OCI-LY7 (cell line): ENCODE results near the gene IQCB1. TPM values are rescaled to one million over a fixed set of nuclear protein-coding genes. Genes with fewer than 3 reads are reported as not detected.

Experiments used
- BruUV-seq: library from RNA; stranded (reverse); fragments of 400-500 nt; replicated peaks from 2 replicates; lab custom pipeline; 2021; lab: Mats Ljungman, UMichigan
- CTCF ChIA-PET: fragments of 300-600 bp; sonication (Branson Sonifier 250); formaldehyde crosslinking; loops from one replicate; lab custom pipeline; 2022; ENCODE audit warnings: antibody characterized with exemption; ENCODE audit not compliant: unreplicated experiment; lab: Charles Lee
- POLR2A ChIA-PET: fragments of 300-600 bp; sonication (Branson Sonifier 250); formaldehyde crosslinking; loops from one replicate; lab custom pipeline; 2022; ENCODE audit warnings: antibody characterized with exemption; lab: Charles Lee
- DNase-seq: peaks from one replicate; pipeline ENCODE4 v3.0.0-alpha.2; 2015; ENCODE audit warnings: low spot score
- H2AFZ ChIP-seq: fragments of 200-600 bp; sonication (generic), shearing (Covaris generic); 2 replicates; pipeline ENCODE4 v1.6.1; 2014; ENCODE audit warnings: mild to moderate bottlenecking, antibody characterized with exemption, low read length, moderate library complexity
- H3K27ac ChIP-seq: fragments of 200-600 bp; sonication (generic); 2 replicates; pipeline ENCODE4 v1.5.1; 2014; ENCODE audit warnings: mixed run types, low read depth, mild to moderate bottlenecking, moderate library complexity, low read length, inconsistent platforms; ENCODE audit not compliant: poor library complexity, severe bottlenecking
- H3K36me3 ChIP-seq: fragments of 200-600 bp; sonication (generic); 2 replicates; pipeline ENCODE4 v1.6.1; 2014; ENCODE audit warnings: mild to moderate bottlenecking, antibody characterized with exemption, low read length, moderate library complexity, mixed read lengths; ENCODE audit not compliant: insufficient read depth
- H3K4me1 ChIP-seq: fragments of 200-600 bp; sonication (generic); 2 replicates; pipeline ENCODE4 v1.5.1; 2014; ENCODE audit warnings: mild to moderate bottlenecking, low read length; ENCODE audit not compliant: insufficient read depth, poor library complexity, severe bottlenecking
- H3K4me2 ChIP-seq: fragments of 200-600 bp; sonication (generic); 2 replicates; pipeline ENCODE4 v1.6.1; 2014; ENCODE audit warnings: mild to moderate bottlenecking, low read length
- H3K4me3 ChIP-seq: fragments of 200-600 bp; sonication (generic); 2 replicates; pipeline ENCODE4 v1.5.1; 2014; ENCODE audit warnings: mild to moderate bottlenecking, low read depth, low read length; ENCODE audit not compliant: poor library complexity, severe bottlenecking
- H3K79me2 ChIP-seq: fragments of 200-600 bp; sonication (generic); 2 replicates; pipeline ENCODE4 v1.6.1; 2016; ENCODE audit warnings: low read depth, mild to moderate bottlenecking, low read length, moderate library complexity, mixed read lengths; ENCODE audit not compliant: insufficient read depth
- H3K9me2 ChIP-seq: fragments of 200-600 bp; sonication (generic); 2 replicates; pipeline ENCODE4 v1.6.1; 2016; ENCODE audit warnings: mild to moderate bottlenecking, low read length, mixed read lengths; ENCODE audit not compliant: insufficient read depth
- H3K9me3 ChIP-seq: fragments of 200-600 bp; sonication (generic); 2 replicates; pipeline ENCODE4 v1.6.1; 2014; ENCODE audit warnings: mild to moderate bottlenecking, mixed run types, low read length, mixed read lengths
- H4K20me1 ChIP-seq: fragments of 200-600 bp; sonication (generic); 2 replicates; pipeline ENCODE4 v1.6.1; 2014; ENCODE audit warnings: mild to moderate bottlenecking, antibody characterized with exemption, low read length, moderate library complexity, mixed read lengths; ENCODE audit not compliant: insufficient read depth
- EZH2phosphoT487 ChIP-seq: fragments of 200-600 bp; sonication (generic); IDR thresholded peaks from 2 replicates; pipeline ENCODE4 v1.6.1; 2018; ENCODE audit warnings: low read depth, borderline replicate concordance, mild to moderate bottlenecking, mixed run types, antibody characterized with exemption, low read length, moderate library complexity, mixed read lengths
- intact Hi-C: fragments of 100-400 bp; cut with micrococcal nuclease; formaldehyde crosslinking; loops from one replicate; pipeline ENCODE4 v1.10.0; 2022; ENCODE audit not compliant: unreplicated experiment
- total RNA-seq, 2 experiments: library from RNA; depleted of rRNA in 1 of 2; stranded (reverse); fragments of >200 nt in 1 of 2; shearing (Covaris generic) in 1 of 2; gene quantifications; 2 replicates each; pipeline ENCODE4 v1.2.3, GENCODE V29; 2014 to 2022
- TF ChIP-seq, protein P1 (sequence below): fragments of 200-600 bp; sonication (generic); conservative IDR thresholded peaks from 2 replicates; pipeline ENCODE4 v1.5.1; 2014; ENCODE audit warnings: mild to moderate bottlenecking, antibody characterized with exemption, low read length, moderate library complexity, mixed read lengths

IQCB1 gene
- total RNA-seq, 2 experiments from 2014 or later = 77.5 to 100 TPM

DNA sequence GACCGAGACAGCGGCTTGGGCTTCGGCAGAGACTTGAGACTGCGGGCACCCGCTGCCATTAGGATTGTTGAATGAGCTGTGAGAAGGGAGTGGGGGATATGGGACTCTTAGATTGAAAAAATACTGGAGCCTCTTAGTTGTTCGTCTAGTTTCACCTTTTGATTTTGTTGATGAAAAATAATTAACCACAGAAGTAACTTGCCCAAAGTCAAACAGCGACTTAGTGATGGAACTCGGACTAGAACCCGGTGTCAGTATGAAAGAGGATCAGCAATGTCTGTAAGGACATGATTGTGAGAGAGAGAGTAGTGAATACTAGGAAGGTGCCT lies 84.8 kb downstream of the IQCB1 start:
- peak overlapping the region; percentile 93 for H3K4me2 ChIP-seq
- H3K79me2 ChIP-seq = peaks cover 7% of the 10 kb centered on the region; the same call in 1 of the 2 replicates
- H3K36me3 ChIP-seq = no peaks in the 10 kb centered on the region
- no TSS peak for BruUV-seq
- peaks cover 20% of the 10 kb centered on the region for H3K4me1 ChIP-seq
- H2AFZ ChIP-seq = peak overlapping the region; percentile 86; the same call in 1 of the 2 replicates
- POLR2A ChIA-PET = interaction anchor here (0.7 to 3.6 kb wide), 6 partner anchors 13 to 80 kb away, joined by 3 to 7 read pairs (median 4); no protein-coding TSS in a partner anchor
- intact Hi-C loops = no loop called here
- H3K9me2 ChIP-seq = no peaks in the 10 kb centered on the region
- TF ChIP-seq, protein P1, sequence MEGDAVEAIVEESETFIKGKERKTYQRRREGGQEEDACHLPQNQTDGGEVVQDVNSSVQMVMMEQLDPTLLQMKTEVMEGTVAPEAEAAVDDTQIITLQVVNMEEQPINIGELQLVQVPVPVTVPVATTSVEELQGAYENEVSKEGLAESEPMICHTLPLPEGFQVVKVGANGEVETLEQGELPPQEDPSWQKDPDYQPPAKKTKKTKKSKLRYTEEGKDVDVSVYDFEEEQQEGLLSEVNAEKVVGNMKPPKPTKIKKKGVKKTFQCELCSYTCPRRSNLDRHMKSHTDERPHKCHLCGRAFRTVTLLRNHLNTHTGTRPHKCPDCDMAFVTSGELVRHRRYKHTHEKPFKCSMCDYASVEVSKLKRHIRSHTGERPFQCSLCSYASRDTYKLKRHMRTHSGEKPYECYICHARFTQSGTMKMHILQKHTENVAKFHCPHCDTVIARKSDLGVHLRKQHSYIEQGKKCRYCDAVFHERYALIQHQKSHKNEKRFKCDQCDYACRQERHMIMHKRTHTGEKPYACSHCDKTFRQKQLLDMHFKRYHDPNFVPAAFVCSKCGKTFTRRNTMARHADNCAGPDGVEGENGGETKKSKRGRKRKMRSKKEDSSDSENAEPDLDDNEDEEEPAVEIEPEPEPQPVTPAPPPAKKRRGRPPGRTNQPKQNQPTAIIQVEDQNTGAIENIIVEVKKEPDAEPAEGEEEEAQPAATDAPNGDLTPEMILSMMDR = no peak
- TF ChIP-seq EZH2phosphoT487 = no peak
- H3K9me3 ChIP-seq = no peaks in the 10 kb centered on the region
- peak overlapping the region; percentile 19 for H3K27ac ChIP-seq
- H4K20me1 ChIP-seq = no peaks in the 10 kb centered on the region
- peak overlapping the region; percentile 79 for H3K4me3 ChIP-seq
- CTCF ChIA-PET = no interaction called here
- DNase-seq = no peak

DNA sequence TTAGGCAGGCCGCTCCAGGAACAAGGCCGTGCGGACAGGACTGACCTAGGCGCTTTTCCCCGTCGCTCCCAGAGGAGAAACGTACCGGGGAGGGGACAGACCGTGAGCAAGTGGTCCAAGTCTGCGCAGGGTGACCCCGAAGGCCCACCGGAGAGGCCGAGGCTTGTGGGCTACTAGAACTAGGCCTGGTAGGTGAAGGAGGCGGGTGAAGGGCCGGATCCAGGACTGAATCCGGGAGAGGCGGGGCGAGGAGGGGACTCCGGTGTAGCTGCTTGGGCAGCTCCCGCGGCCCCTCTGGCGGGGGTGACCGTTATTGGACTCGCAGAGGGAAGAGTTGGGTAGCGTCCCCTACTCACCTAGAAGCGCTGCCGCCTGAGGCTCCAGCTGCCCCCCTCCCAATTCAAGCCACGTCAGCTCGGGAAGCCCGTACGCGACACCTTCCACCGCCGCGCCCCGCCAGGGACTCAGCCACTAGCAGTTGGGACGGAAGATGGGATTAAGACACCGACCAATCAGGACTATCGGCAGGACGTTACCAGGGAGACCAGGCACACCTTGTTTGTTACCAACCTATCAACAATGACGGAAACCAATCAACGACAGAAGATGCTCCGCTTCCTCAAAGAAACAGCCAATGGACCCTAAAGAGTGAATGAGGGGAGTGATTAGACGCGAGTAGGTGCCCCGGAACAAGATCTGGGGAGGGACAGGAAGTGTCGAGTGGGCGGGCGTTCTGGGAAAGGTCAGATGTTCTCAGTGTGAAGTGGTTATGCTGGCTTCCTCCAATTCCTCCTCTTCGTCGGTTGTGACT lies 85.4 kb downstream of the IQCB1 start, which contains the start of gene GOLGB1:
Gene GOLGB1, minus strand, starts transcription at position 466 of the 811 bp plus-strand sequence. CDS start 18,770 bp downstream, outside the sequence.
- Histone ChIP-seq H3K4me2 (peak within 1 kb of the TSS; percentile 94), H3K79me2 (peaks cover 7% of the 10 kb centered on the region; the same call in 1 of the 2 replicates), H3K4me1 (peaks cover 20% of the 10 kb centered on the region), H3K9me3 (no peaks in the 10 kb centered on the region), H3K4me3 (peak within 1 kb of the TSS; percentile 79), H3K36me3 (no peaks in the 10 kb centered on the region), H3K9me2 (no peaks in the 10 kb centered on the region), H3K27ac (peak within 1 kb of the TSS; percentile 19), H4K20me1 (no peaks in the 10 kb centered on the region), H2AFZ (peak within 1 kb of the TSS; percentile 86)
- no peak for TF ChIP-seq EZH2phosphoT487
- TF ChIP-seq, protein P1 = no peak
- DNase-seq = peak; percentile 99
- no TSS peak for BruUV-seq
- POLR2A ChIA-PET = interaction anchor here (0.6 to 3.6 kb wide), 8 partner anchors 14 to 94 kb away, joined by 3 to 7 read pairs (median 4); no protein-coding TSS in a partner anchor
- CTCF ChIA-PET = no interaction called here
- intact Hi-C loops = loop anchor here (2.0 kb wide), 1 partner anchor 85 kb away; the partner anchor contains the start of genes EAF2 and IQCB1
